Upper lobe of left lung (tissue), 4 donors: ENCODE data around the gene NTN1.

Experiments
- EP300 ChIP-seq, 4 donors: sonication (generic); formaldehyde crosslinking; IDR thresholded peaks; one replicate each; pipeline ENCODE4 v1.5.1; 2017; ENCODE audit warnings: antibody characterized with exemption in 4 of 4, control low read depth in 2 of 4
- TF ChIP-seq, protein P1 (sequence below), 6 experiments: fragments of 450-650 bp in 4 of 6; fragments of 200-600 bp in 2 of 6; sonication (generic) in 2 of 6; IDR thresholded peaks; one replicate each; pipeline ENCODE4 v1.5.1; 2016 to 2019; ENCODE audit warnings: antibody characterized with exemption in 6 of 6

DNA sequence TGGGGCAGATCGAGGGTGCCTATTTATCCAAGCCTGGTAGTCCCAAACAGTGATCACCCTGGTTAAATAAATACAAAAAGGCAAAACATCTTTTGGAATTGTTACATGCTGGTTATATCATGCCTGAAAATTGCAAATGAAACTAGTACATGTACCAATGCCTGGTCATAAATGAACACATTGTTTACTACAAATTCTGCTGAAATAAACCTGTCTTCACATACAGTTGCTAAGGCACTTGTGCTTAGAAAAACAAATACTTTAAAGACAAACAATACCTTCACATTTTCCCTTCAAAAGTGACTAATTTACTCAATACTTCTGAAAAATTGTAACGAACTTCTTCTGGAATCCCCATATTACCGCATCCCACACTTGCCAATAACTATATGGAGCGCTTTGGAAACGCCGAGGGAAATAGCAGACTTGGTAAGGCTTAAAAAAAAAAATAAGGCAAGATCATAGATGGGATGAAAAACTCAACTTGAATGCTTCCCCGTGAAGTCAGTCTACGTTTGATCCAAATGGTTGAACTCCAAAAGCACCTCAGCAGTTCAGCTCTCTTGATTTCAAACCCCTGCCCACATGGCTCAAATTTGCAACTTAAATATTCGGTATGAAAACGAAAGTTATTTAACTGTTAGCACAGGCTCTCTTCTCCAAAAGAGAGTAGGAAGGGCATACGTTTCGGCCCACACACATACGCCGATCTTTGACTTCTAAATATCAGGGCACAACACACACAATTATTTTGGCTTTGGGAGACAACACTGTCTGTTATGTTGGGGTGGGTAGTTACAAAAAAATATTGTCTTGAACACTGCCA is 264.5 kb downstream of the NTN1 start:
- TF ChIP-seq, protein P1, sequence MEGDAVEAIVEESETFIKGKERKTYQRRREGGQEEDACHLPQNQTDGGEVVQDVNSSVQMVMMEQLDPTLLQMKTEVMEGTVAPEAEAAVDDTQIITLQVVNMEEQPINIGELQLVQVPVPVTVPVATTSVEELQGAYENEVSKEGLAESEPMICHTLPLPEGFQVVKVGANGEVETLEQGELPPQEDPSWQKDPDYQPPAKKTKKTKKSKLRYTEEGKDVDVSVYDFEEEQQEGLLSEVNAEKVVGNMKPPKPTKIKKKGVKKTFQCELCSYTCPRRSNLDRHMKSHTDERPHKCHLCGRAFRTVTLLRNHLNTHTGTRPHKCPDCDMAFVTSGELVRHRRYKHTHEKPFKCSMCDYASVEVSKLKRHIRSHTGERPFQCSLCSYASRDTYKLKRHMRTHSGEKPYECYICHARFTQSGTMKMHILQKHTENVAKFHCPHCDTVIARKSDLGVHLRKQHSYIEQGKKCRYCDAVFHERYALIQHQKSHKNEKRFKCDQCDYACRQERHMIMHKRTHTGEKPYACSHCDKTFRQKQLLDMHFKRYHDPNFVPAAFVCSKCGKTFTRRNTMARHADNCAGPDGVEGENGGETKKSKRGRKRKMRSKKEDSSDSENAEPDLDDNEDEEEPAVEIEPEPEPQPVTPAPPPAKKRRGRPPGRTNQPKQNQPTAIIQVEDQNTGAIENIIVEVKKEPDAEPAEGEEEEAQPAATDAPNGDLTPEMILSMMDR (IDR thresholded peaks at IDR 0.05) = no peak
- no peak for TF ChIP-seq EP300 (IDR thresholded peaks at IDR 0.05)
